PC-9 (cell line): ENCODE data around the gene KIFAP3.
"Not testable (repeated sequence)": the region's sequence is repeated elsewhere in the genome, so short reads cannot be mapped to it uniquely, and the experiment has no call there.

Experiments
- CTCF ChIP-seq: fragments of 200-600 bp; sonication (generic); conservative IDR thresholded peaks from 2 replicates; pipeline ENCODE4 v1.6.1; 2017; ENCODE audit warnings: mixed run types, antibody characterized with exemption, mild to moderate bottlenecking, moderate library complexity
- EZH2 ChIP-seq: fragments of 200-600 bp; sonication (generic); IDR thresholded peaks from 2 replicates; pipeline ENCODE4 v1.8.0; 2017; ENCODE audit warnings: antibody characterized with exemption, low read depth

DNA sequence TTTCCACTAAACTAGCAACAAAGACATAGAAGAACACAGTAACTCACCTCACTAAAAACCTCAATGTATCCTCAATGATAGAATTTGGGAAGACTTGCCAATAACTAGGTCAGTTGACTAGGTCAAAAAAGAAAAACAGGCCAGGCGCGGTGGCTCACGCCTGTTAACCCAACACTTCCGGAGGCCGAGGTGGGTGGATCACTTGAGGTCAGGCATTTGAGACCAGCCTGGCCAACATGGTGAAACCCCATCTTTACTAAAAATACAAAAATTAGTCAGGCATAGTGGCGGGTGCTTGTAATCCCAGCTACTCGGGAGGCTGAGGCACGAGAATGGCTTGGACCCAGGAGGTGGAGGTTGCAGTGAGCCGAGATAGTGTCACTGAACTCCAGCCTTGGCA is 156.3 kb downstream of the KIFAP3 start:
- TF ChIP-seq CTCF, EZH2: not testable (repeated sequence)
